SU-DHL-6 (cell line): ENCODE measurements around the gene ZNHIT2.
A peak's percentile ranks its signal among the peaks of the same experiment; 100 is the strongest.

Source experiments
- H2AFZ ChIP-seq: fragments of 200-600 bp; sonication (generic); 2 replicates; pipeline ENCODE4 v1.6.1; 2014; ENCODE audit warnings: low read depth, mild to moderate bottlenecking, moderate library complexity, mixed read lengths, antibody characterized with exemption, low read length; ENCODE audit not compliant: severe bottlenecking
- H3F3A ChIP-seq: fragments of 200-600 bp; shearing (Covaris generic); 2 replicates; pipeline ENCODE4 v1.6.0; 2016; ENCODE audit warnings: antibody characterized with exemption, mild to moderate bottlenecking; ENCODE audit not compliant: insufficient read depth
- H3K27ac ChIP-seq: fragments of 200-600 bp; sonication (generic); 2 replicates; pipeline ENCODE4 v1.5.1; 2016; ENCODE audit warnings: low read depth, mild to moderate bottlenecking, low read length, moderate library complexity, mixed read lengths
- H3K27me3 ChIP-seq: fragments of 200-600 bp; sonication (generic), shearing (Covaris generic); 2 replicates; pipeline ENCODE4 v1.6.0; 2014; ENCODE audit warnings: mild to moderate bottlenecking, low read length
- H3K36me3 ChIP-seq: fragments of 200-600 bp; sonication (generic); 2 replicates; pipeline ENCODE4 v1.6.1; 2014; ENCODE audit warnings: mild to moderate bottlenecking, low read length, mixed read lengths
- H3K4me2 ChIP-seq: fragments of 300-600, 200-600 bp; shearing (Covaris generic), sonication (generic); 2 replicates; pipeline ENCODE4 v1.6.0; 2014; ENCODE audit warnings: low read length, low read depth, mild to moderate bottlenecking; ENCODE audit not compliant: poor library complexity, severe bottlenecking
- H3K4me3 ChIP-seq: fragments of 200-600 bp; sonication (generic); 2 replicates; pipeline ENCODE4 v1.5.1; 2014; ENCODE audit warnings: antibody characterized with exemption, low read length, mild to moderate bottlenecking, mixed read lengths; ENCODE audit not compliant: insufficient read depth, poor library complexity, severe bottlenecking
- H3K79me2 ChIP-seq: fragments of 200-600 bp; sonication (generic); 2 replicates; pipeline ENCODE4 v1.6.1; 2014; ENCODE audit warnings: mild to moderate bottlenecking, low read length, moderate library complexity; ENCODE audit not compliant: insufficient read depth
- H3K9ac ChIP-seq: fragments of 200-600 bp; sonication (generic); 2 replicates; pipeline ENCODE4 v1.7.0; 2014; ENCODE audit warnings: mild to moderate bottlenecking, low read length
- H3K9me2 ChIP-seq: fragments of 200-600 bp; sonication (generic); replicated peaks from 2 replicates; pipeline ENCODE4 v1.6.1; 2014; ENCODE audit warnings: low read length; ENCODE audit not compliant: insufficient read depth
- H3K9me3 ChIP-seq: fragments of 200-600 bp; sonication (generic); 2 replicates; pipeline ENCODE4 v1.6.1; 2014; ENCODE audit warnings: low read length, mixed read lengths; ENCODE audit not compliant: insufficient read depth
- H4K20me1 ChIP-seq: fragments of 200-600 bp; sonication (generic); 2 replicates; pipeline ENCODE4 v1.6.1; 2014; ENCODE audit warnings: low read depth, mild to moderate bottlenecking, antibody characterized with exemption, low read length, moderate library complexity, mixed read lengths
- CTCF ChIP-seq: fragments of 200-600 bp; sonication (generic); IDR thresholded peaks from one replicate; pipeline ENCODE4 v1.5.1; 2017; ENCODE audit warnings: antibody characterized with exemption, mild to moderate bottlenecking, low read length, moderate library complexity; ENCODE audit not compliant: insufficient read depth, poor library complexity, severe bottlenecking
- EZH2phosphoT487 ChIP-seq: fragments of 200-600 bp; sonication (generic), shearing (Covaris generic); conservative IDR thresholded peaks from 2 replicates; pipeline ENCODE4 v1.6.1; 2018; ENCODE audit warnings: mild to moderate bottlenecking, antibody characterized with exemption, low read length, moderate library complexity, mixed read lengths

Gene ZNHIT2

GRCh38 chr11:65083834-65084597 lies 33.5 kb downstream of the ZNHIT2 start, which contains the start of the genes CDCA5 and ZFPL1:
CDCA5 (minus strand) TSS chr11:65084040; CDS start chr11:65083978, 62 bp downstream.
ZFPL1 (plus strand) TSS chr11:65084222; CDS start chr11:65084699, 477 bp downstream.
- peak within 1 kb of the TSS; percentile 80 for H3K27ac ChIP-seq
- H4K20me1 ChIP-seq, result no peaks in the 10 kb centered on the region
- peak within 1 kb of the TSS; percentile 39 for H2AFZ ChIP-seq
- H3F3A ChIP-seq, result no peaks in the 10 kb centered on the region
- H3K9me2 ChIP-seq, result no peaks in the 10 kb centered on the region
- peaks cover 56% of the 10 kb centered on the region for H3K79me2 ChIP-seq
- no peak for TF ChIP-seq EZH2phosphoT487
- no peak for TF ChIP-seq CTCF
- H3K9ac ChIP-seq, result peak within 1 kb of the TSS; percentile 88
- H3K36me3 ChIP-seq, result peaks cover 12% of the 10 kb centered on the region
- H3K27me3 ChIP-seq, result no peaks in the 10 kb centered on the region
- peak within 1 kb of the TSS; percentile 83 for H3K4me2 ChIP-seq
- peak within 1 kb of the TSS; percentile 98 for H3K4me3 ChIP-seq
- H3K9me3 ChIP-seq, result no peaks in the 10 kb centered on the region

GRCh38 chr11:65083134-65083833 lies 34.2 kb downstream of the ZNHIT2 start:
- Histone ChIP-seq H3K27me3 (no peaks in the 10 kb centered on the region), H3K9me2 (no peaks in the 10 kb centered on the region), H3K9me3 (no peaks in the 10 kb centered on the region), H3K27ac (peak overlapping the region; percentile 80), H2AFZ (peak overlapping the region; percentile 39), H3K36me3 (peaks cover 12% of the 10 kb centered on the region), H3K79me2 (peaks cover 63% of the 10 kb centered on the region), H4K20me1 (no peaks in the 10 kb centered on the region), H3F3A (0 out of 2 replicates have a peak, but pooled peaks cover under 1% of the 10 kb centered on the region), H3K9ac (peak overlapping the region; percentile 88), H3K4me3 (peak overlapping the region; percentile 98), H3K4me2 (peak overlapping the region; percentile 83)
- TF ChIP-seq EZH2phosphoT487, result no peak
- no peak for TF ChIP-seq CTCF

GRCh38 chr11:65078786-65079342 lies 38.6 kb downstream of the ZNHIT2 start:
- Histone ChIP-seq H3K4me2 (peak overlapping the region; percentile 16), H3K27me3 (no peaks in the 10 kb centered on the region), H3K79me2 (peaks cover 60% of the 10 kb centered on the region), H3K4me3 (no peak overlapping the region), H3K9me3 (no peaks in the 10 kb centered on the region), H3F3A (peaks cover 12% of the 10 kb centered on the region; the same call in 1 of the 2 replicates), H3K9ac (no peak overlapping the region), H3K36me3 (peaks cover 16% of the 10 kb centered on the region), H2AFZ (no peak overlapping the region), H3K9me2 (no peaks in the 10 kb centered on the region), H3K27ac (0 out of 2 replicates have a peak overlapping the region, but pooled peaks have one; percentile 8), H4K20me1 (no peaks in the 10 kb centered on the region; the same call in 1 of the 2 replicates)
- no peak for TF ChIP-seq EZH2phosphoT487
- TF ChIP-seq CTCF, result no peak
